Subcutaneous adipose tissue (tissue), 4 donors: ENCODE results near the gene LCAT. TPM values are rescaled to one million over a fixed set of nuclear protein-coding genes. Genes with fewer than 3 reads are reported as not detected.

Source experiments
- total RNA-seq, 4 donors: library from RNA; depleted of rRNA; stranded (reverse); fragments of >200 nt; gene quantifications; one replicate each; pipeline ENCODE4 v1.1.0, GENCODE V29; 2016
- TF ChIP-seq, protein P1 (sequence below): fragments of 450-650 bp; IDR thresholded peaks from one replicate; pipeline ENCODE4 v1.5.1; 2016; ENCODE audit warnings: low read depth, mild to moderate bottlenecking, control low read depth, antibody characterized with exemption, moderate library complexity

LCAT gene
- total RNA-seq, 4 donors from 2014 or later, result 7.9 to 16.2 (median 10.5) TPM

DNA sequence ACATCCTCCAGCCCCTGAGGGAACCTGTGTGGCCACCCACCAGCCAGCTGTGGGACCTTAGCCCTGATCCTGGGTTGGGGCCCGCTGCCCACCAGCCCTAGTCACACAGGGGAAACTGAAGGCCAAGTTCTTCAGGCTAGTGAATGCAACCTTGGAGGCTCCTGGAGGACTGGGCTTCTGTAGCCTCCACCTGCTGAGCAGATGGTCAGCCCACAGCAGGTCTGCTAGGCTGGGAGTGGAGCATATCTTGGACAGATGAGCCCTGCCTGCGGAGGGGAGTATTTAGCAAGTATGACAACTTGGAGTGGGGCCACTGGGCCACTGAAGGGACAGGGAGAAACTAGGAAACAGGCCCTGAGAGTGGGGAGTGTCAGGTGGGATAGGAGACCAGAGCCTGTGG is 32.3 kb upstream of the LCAT start:
- TF ChIP-seq, protein P1, sequence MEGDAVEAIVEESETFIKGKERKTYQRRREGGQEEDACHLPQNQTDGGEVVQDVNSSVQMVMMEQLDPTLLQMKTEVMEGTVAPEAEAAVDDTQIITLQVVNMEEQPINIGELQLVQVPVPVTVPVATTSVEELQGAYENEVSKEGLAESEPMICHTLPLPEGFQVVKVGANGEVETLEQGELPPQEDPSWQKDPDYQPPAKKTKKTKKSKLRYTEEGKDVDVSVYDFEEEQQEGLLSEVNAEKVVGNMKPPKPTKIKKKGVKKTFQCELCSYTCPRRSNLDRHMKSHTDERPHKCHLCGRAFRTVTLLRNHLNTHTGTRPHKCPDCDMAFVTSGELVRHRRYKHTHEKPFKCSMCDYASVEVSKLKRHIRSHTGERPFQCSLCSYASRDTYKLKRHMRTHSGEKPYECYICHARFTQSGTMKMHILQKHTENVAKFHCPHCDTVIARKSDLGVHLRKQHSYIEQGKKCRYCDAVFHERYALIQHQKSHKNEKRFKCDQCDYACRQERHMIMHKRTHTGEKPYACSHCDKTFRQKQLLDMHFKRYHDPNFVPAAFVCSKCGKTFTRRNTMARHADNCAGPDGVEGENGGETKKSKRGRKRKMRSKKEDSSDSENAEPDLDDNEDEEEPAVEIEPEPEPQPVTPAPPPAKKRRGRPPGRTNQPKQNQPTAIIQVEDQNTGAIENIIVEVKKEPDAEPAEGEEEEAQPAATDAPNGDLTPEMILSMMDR, result no peak

DNA sequence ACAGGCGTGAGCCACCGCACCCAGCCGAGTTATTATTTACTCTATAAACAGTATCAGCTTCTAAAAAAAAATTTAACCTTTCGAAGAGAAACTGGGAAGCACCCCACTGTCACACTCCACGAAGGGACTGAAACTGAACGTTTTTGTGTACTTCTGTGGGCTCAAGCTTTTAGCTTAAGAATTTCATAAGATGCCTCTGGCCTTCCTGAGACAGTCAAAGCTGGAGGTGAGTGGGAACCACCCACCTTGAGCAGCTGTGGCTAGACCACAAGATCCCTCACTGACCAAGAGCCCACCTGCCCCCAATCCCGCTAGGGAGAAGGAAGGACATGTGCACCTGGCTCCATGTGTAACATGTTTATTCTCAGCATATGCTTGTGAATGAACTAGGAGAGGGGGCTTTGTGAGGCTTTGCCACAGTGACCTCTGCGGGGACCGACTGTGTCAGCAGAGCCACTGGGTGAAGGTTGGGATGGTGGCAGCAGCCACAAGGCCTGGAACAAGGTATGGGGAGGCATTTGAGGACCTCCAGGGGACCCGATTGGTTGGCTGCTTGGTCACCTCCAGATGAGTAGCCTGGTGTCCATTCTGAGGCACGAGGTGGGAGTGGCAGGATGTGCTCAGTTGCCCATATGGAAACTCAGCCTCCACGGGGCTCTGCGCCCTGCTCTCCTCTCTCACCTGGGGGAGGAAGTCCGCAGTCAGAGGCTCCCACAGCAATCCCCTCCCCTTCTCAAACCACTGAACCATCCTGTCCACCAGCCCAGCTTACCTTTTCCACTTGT is 31.6 kb upstream of the LCAT start:
- TF ChIP-seq, protein P1, result no peak

DNA sequence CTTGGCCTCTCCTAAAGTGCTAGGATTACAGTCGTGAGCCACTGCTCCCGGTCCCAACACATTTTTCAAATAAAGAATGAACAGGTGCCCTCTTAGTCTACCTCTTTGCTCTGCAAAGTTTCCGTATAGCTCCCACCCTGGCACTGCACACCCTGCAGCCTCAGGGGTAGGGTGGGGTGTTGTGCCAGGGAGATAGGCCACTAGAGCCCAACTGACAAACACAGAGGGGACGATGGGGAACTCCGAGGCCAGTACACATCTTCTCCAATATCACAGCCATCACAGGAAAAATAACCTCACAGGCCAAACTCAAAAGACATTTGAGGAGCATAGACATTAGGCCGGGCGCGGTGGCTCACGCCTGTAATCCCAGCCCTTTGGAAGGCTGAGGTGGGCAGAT is 27.2 kb upstream of the LCAT start:
- TF ChIP-seq, protein P1, result no peak

DNA sequence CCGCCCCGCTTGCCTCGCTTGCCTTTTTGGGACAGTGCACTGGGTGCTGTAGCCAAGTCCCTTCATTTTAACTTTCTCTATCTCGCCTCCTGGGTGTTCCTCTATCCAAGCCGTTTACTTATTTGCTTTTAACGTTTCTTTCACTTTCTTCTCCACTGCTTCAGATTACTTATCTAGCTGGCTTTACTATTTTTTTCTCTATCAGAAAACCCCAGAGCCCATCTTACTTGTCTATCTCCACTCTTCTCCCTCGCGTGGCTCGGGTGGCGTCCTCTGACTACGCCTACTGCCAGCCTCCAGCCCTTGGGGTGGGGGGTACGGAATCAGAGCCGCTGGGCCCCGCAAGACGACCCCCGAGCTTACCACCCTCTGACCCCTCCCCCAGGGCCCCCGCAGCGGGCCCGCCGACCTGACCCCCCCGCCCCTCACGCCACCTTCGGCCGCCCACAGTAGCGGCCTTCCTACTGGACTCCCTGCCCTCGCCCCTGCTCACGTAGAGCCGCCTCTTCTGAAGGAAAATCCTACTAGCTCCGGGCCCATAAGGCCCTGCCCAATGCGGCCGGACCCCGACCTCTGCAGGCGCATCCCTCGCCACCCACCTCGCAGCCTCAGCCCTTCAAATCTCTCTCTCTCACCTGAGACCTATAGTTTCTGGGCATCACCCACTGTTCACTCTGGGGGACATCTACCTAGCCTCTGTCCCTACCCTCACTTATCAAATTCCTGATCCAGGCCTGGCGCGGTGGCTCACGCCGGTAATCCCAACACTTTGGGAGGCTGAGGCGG is 25.5 kb upstream of the LCAT start:
- TF ChIP-seq, protein P1, result no peak

DNA sequence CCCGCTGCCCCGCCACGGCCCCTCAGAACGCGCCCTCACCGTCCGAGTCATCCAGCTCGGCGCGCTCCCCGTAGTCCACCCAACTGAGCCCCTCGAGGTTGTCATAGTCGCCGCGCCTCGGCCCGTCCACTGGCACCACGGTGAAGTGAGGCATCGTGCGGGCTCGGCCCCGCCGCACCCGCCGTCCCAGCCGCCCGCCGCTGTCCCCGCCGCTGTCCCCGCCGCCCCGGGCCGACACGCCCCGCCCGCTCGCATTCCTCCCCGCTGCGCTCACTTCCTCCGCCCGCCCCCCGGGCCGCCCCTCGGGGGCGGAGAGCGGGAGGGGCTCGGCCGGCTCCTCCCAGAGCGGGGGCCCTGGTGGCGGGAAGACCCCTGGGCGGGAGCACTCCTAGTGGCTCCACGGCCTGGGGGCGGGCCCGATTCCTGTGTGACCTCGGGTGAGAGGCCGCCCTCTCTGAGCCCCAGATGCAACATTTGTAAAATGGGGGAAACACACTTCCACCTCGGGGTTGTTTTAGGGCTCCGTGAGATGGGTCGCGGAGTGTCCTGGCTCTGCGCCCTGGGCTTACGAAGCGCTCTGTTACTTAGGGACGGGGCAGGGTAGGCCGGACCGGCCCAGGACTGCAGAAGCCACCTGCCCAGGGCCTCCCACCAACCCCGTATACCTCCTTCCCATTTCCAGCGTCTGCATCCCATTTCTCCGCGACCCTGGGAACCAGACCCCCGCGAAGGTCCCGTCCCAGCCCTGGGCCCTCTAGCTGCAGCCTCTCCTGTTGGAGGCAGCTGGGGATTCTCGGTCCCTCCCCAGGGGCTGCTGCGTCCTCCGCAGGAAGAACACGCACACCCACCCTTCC is 24.7 kb upstream of the LCAT start, which contains the start of gene SLC12A4:
TSS of gene SLC12A4 (minus strand) at position 238 of the 854 bp plus-strand sequence. CDS start at position 154, 84 bp downstream.
- TF ChIP-seq, protein P1, result no peak

DNA sequence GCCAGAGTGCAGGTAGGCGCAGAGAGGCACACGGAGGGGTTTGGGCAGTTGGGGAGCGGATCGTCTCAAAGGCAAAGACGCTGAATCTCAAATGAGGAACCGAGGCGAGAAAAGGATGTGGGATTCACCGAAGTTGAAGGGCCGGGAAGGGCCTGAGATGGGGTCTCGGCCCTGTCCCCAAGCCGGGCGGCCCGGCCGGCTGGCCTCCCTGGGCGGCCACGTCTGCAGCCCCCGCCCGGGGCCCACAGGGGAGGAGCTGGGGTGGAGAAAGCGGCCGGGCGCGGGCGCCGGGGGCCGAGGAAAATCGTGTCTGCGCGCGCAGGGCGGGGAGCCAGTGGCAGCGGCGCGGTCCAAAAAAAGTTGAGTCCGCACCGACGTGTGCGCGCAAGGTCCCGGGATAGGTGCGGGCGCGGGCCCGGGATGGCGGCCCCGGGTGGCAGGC is 24.1 kb upstream of the LCAT start:
- TF ChIP-seq, protein P1, result no peak
